UCSD-AML1 (cell line): ENCODE results near the gene CNGA3.

Experiments used
- DNase-seq: peaks from one replicate; lab custom pipeline; 2025; ENCODE audit not compliant: unreplicated experiment; lab: John Stamatoyannopoulos, UW

The CNGA3 gene

DNA sequence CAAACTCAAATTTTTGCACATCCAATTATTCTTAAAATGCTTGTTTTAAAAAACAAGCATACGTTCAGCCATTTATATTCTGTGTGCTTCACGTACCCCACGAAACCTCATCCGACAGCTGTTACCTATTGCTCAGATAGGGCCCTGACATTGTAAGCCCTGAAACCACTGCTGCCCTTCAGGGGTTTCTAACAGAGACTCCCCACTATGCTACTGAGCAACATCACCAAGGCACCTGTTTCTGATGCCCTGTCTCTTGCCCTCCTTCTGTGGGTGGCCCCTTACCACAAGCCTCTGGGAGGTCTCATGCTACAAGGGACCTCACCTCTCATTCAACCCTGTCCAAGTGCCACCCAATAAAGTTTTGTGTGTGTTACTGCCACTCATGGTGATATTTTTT, 18.5 kb upstream of the CNGA3 start:
- no peak for DNase-seq

DNA sequence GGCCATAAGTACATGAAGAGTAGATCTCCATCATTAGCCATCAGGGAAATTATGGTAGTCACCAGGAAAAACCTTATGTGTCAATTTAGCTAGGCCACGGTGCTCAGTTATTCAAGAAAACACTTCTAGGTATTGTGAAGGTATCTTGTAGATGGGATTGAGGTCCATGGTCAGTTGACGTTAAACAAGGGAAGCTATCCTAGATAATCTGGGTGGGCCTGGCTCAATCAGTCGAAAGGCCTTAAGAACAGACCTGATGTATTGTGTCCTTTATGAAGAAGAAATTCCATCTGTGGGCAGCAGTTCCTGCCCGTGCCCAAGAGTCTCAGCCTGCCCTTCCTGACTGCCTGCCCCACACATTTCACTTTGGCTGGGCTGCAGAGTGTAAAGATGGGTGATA, 16.7 kb upstream of the CNGA3 start:
- no peak for DNase-seq

DNA sequence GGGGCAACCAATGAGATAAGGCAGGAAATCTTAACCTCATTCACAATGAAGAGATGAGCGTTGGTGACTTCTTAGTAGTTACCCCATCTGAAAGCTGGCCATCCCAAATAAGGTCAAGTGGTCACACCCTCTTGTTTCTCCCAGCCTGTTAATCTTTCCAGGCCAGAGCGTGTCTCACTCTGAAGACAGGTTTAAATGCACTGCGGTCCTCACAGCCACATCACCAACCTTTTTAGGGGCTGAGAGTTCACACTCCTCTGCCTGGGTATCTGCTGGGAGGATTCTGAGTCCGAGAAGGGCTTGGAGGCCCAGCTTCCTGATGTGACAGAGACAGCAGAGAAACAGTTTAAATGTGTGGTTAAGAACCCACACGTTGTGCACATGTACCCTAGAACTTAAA, 13.3 kb upstream of the CNGA3 start:
- no peak for DNase-seq

DNA sequence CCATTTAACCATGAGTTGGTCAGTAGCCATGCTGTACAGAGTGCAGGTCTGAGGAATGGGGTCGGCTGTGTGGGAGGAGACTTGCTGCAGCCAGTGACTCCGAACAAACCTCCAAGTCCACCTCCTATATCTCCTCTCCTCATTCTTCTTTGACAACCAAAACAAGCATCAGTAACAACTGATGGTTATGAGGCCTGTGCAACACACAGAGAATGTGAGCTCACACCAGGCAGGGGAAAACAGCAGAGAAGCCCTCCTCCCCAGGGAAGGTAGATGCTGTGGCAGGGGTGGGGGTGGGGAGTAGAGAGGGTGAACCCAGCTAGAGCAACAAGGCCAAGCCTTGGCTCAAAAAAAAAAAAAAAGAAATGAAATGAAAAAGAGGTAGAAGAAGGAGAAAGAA, 12.3 kb upstream of the CNGA3 start:
- no peak for DNase-seq

DNA sequence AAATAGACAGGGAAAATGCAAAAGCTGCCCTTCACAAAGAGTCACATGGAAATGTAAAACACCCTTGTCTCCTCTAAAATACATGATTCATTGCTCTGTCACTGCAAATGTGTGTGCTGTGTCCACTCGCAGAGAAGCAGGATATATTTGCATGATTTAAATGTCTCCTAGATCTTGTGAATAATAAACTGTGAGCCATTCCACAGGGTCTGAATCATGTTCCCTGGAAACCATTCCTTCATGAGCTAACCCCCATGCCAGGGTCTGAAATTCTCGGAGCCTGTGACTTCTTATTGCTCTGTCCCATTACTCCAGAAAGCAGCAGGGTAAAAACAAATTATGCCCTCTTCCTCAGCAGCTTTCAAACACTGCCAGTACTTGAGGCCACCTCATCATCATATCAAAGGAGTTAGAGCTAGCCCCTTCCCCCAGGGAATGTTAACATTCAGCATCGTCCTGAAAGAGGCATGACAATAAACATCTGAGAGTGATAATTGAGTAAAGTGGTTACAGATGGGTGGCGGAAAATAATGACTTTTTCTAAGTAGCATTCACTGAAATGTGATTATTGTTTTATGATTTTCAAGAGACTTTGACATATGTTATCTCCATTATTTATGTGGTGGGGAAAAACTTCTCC, 11.7 kb upstream of the CNGA3 start:
- DNase-seq = no peak

DNA sequence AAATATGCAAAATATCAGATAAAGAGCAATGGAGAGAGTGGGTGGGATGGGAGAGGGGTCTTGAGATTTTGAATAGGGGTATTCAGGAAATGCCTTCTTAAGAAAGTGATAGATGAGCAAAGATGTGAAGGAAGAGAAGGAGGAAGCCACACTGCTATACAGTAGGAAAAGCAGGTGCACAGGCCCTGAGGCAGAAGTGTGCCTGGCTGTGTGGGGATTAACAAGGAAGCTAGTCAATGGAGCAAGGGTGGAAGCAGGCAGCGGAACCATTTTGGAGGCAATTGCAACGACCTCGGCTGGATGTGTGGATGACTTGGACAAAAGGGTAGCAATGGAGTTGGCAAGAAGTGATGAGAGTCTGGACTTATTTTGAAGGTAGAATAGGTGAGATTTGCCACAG, 11.0 kb upstream of the CNGA3 start:
- DNase-seq = no peak

DNA sequence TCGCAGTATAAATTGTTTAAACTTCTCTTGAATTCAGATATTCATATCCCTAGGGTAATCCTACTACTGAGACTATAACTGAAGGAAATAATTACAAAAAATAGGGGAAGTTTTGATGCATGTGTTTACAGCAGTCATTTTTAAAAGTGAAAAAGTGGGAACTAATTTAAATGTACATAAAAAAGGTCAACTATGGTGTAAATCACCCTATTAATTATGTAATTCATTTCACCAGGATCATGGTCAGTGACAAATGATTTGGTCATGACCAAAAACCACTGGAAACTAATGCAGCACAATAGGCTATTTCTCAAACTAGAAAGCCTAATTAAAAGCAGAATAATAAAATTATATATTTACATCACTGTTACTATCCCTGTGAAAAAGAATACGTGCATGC, 5.0 kb upstream of the CNGA3 start:
- no peak for DNase-seq

DNA sequence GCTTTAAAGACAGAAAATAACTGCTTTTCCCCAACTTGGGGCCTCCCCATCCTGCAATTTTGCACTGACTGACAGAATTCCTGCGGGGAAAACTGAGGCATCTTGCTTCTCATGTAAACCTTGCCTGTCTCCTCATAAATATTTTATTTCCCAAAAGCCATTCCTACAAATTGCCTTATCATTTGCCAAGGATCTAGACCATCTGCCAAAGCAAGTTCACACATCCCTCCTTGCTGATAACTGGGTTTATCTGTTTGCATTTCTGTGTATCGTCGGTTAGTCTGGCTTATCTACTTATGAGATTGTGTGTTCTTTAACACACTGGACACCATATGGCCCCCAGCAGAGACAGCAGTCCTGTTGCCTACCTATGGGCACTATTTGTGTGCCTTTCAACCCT, 3.0 kb upstream of the CNGA3 start:
- no peak for DNase-seq

DNA sequence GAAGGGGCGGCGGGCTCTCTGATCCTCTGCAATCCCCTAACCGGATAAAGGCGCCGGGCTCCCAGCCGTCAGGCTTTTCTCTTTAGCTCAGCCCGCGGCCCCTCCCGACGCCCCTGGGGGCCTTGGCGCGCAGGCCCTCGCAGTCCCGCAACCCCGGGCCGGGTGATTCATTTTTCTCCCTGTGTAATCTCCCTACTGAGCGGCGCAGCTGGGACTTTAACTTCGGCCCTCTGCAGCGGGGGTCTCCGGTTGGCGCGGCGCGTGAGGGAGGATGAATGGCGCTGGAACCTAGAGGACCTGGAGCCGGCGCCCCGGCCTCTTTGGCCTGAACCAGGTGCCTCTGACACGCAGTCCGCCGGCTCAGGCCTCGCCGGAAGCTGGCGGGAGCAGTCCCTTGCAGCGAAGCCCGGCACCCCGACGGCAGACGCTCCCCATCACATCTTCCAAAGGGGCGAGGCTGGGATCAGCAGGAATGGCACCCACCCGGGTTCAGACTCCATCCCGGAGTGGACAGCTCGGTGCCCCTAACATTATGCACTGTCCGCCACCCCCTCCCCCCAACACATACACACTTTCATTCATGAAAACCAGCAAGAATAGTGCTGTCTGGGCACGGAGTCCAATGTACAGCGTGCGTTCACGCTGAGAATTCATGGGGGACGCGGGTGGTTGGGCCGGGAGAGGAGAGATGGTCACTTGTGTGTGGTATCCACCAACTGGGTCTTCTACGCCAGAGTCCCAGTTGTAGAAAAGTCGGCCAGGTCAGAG, 1.2 kb downstream of the CNGA3 start:
- DNase-seq = no peak

DNA sequence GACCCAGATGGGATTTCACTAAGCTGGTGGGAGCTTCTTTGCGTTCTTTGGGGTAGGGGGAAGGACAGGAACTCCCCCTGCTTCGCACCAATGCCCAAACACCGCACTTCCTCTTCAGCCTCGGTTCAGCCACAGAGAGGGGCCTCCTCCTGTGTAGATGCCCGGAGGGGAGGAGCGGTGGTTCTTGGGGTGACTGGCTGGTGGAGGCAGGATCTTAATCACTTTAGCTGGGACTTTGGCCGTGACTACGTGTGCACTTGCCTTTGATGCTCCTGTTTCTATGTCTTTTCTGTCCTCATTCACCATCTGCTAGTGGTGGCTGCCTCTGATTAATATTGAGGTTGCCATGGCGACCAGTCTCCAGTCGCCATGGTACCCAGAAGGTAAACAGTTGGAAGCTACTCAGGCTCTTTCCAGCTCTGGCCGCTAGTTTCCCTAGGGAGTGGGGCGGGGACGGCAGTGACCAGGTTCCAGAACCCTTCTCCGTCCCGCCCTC, 1.9 kb downstream of the CNGA3 start:
- no peak for DNase-seq

DNA sequence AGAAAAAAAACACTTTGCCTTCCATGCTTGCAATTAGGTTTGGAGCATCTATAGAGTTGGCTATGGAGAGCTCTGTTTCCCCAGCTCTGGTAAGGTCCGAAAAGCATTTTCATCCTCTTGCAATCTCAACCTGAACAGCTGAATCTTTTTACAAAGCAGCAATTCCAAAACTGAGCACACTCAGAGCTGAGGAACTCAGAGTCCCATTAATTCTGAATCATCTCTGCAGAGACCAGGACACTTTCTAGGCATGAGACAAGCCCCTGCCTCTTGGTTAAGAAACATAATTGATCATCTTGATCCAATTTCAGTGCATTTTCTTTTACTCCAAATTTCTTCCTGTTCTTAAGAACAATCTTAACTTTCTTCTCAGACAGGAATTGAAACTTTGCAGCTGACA, 4.2 kb downstream of the CNGA3 start:
- DNase-seq = no peak

DNA sequence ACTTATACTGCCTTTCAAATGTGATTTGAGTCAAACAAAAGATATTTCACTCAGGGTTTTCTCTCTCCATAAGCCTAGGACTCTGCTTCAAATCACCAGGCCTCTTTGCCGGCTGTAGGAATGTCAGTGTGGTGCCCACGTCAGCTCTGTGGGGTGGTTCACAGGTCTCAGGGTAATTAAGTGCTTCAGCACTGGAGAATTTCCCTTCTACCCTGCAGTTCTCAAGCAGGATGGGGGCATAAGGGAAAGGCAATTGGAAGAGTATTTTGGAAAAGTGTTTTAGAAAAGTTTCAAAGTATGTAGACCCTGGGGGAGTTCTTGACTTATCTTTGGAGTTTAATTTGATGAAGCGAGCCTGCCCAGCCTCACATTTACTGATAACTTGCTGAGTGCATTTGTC, 9.6 kb downstream of the CNGA3 start:
- no peak for DNase-seq

DNA sequence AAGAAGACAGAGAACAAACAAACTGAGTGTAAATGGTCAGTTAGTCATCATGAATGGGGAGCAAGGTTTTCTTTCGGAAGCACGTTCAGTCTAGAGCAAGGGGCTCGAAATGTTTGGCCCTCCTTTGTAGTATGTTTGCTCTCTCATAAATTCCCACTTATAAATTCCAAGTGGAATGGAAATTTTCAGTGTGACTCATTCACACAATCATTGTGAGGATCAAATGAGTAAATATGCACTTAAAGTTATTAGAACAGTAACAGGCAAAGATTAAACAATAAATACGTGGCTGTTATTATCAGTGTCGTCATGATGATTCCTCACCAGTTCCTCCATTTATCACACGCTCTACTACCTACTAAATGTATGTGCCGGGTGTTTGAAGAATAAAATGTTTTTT, 10.5 kb downstream of the CNGA3 start:
- no peak for DNase-seq

DNA sequence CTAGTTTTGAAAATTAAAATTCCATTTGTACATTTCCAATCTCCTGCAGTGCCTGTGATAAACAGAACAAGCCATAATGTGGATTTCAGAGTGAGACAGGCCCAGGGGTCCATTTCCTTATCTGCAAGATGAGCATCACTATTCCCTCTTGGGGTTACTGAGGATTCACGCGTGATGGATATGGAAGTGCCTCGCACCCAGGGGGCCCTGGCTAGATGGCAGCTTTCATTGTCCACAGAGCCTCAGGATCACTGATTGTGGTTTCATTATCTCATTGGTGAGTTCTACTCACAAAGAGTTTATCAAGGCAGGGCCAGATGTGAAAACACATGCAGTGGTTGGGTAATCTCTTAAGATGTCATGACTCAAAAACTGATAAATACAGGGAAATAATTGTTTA, 11.6 kb downstream of the CNGA3 start:
- DNase-seq = no peak

DNA sequence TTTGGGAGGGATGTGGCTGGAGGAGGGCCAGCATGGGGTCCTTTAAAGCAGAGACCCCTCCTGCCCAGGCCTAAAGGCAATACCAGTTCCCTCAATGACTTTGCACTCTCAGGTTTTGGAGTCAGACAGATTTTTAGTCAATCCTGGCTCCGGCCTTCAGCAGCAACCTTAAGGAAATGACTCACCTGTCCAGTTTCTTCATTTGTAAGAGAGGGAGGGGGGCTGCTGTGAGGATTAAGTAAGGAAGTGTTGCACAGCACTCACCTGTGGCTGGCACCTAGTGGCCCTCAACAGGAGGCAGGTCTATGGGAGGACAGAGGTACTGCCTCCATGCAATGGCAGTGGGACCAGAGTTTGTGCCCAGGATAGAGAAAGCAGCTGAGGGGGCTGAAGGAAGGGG, 13.7 kb downstream of the CNGA3 start:
- no peak for DNase-seq

DNA sequence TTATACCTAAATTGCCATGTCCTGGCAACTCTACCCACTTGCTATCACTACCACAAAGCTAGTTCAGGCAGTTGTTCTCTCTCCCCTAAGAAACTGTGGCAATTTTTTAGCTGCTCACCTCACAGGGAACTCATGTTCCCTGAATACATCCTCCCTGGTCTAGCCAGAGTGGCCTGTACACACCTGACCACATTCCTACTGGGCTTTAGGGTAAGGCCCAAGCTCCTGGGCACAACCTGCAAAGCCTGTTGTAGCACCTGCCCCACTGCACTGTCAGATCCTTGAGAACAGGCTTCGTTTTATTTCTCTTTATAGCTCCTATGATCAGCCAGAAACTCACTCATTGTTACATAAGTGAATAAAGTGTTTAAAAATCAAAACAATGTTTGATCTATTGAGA, 21.5 kb downstream of the CNGA3 start:
- no peak for DNase-seq

DNA sequence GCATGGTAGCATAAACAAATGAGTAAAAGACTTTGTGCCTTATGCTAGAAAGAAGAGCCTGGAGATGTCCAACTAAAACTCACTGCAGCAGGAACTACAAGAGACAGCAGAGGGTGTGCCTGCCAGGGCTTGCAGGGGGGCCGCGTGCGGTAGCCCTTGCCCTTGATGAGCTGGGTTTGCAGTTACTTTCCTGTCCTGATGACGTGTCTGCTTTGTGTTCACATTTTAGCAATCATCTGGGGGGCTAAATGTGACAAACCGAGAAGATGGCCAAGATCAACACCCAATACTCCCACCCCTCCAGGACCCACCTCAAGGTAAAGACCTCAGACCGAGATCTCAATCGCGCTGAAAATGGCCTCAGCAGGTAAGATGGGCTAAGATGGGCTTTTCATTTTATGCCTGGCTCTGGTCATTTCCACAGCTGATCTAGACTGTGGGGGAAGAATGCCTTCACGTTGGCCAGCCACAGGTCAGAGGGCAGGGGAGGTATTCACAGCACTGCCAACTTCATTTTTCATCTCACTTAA, 23.5 kb downstream of the CNGA3 start:
- no peak for DNase-seq

DNA sequence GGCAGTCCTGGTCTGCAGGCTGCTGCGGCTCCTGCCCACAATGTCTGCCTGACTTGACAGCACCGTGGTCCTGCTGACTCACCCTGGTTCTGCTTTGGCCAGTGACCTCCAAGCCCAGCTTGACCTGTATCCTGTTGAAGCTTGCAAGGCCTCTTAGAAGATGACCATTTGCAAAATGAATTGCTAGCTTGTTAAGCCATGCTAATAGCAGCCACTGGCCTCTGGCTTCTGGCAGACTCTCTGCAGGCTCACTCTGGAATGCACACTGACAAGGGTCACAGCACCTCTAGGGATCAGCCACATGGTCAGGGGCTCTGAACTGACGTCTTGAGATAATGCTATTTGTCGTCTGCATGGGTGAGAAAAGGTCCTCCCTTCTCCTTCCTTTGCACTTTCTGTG, 25.9 kb downstream of the CNGA3 start:
- no peak for DNase-seq

DNA sequence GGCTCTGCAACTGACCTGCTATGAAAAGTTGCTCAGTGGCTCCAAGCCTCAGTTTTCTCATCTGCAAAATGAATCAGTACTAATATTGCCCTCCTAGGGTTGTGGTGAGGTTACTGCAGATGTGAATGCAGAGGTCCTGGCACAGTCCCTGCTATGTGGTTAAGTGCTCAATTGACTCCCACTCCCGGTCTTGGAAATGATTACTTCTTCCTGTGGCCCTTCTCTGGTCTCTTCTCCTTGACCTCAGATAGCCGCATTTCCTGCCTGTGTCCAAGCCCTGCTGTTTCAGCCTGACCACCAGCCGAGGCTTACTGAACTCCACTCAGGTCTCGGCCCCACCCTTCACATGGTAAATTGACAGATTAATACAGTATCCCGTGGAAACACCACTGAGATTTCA, 26.3 kb downstream of the CNGA3 start:
- no peak for DNase-seq

DNA sequence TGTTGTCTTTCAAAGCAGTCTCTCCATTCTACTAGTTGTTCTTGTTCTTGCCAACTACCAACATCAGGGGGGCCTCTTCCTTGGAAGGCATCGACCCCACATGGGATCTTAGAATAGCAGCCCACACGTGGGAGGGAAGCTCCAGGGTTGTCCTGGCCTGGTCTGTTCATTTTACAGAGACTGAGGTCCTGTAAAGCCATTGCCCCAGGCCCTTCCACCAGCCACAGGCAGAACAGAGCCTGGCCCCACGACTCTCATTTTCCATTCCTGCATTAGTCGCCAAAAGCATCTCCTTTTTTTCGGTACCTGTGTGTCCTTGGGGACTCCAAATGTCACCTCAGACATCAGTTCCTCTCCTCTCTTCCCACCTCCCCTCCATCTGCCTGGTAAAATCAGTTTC, 28.0 kb downstream of the CNGA3 start:
- no peak for DNase-seq

DNA sequence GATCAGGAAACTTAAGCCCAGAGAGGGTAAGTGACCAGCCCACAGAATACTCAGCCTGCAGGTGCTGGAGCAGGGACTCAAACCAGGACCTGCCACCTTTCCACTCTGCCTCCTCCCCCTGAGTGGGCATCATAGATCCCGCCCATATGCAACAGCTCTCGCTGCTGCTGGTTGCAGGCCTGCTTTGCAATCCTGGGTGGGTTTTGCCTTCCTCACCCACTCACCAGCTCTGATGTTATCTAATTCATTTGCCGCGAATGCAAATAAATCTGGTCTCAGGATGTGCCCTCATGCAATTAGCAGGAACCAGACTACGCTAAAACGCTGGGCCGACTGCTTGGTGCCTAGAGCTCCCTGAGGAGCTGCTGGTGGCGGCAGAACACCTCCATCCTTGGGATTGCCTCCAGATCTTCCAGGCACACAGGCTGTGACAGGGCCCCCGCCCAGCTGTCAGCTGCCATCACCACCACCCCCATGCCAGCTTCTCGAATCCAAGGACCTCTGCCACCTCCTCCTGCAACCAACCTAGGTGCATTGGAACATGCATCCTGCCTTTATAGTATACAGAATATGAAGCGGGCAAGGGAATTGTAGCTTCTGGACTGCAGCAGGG, 28.8 kb downstream of the CNGA3 start:
- no peak for DNase-seq

DNA sequence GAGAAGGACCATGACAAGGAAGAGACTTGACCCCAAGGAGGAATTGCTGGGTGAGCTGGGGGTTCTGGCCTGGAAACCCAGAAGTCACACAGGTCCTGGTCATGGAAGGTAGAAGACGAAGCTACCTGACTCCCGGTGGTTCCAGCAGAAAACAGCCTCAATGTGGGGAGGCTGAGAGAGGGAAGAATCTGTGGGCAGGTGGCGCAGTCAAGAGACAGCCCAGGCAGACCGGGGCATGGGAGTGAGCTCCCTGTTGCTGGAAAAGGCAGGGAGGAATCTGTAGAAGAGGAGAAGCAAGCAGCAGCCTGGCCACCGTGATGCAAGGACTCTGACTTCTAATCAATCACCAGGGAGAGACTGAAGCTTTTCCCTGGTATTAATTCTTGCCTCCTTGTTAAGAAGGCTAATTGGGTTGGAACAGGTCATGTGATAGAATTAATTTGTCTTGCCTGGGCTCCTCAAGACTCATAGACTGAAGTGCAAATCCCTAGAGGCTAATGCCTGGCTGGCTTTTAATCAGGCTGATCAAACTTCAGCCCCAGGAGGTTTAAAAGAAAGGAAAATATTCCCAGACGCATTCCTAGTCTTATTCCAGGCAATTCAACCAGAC, 30.1 kb downstream of the CNGA3 start:
- DNase-seq = no peak
